ENCODE results near the gene DCDC1.

The DCDC1 gene, protein sequence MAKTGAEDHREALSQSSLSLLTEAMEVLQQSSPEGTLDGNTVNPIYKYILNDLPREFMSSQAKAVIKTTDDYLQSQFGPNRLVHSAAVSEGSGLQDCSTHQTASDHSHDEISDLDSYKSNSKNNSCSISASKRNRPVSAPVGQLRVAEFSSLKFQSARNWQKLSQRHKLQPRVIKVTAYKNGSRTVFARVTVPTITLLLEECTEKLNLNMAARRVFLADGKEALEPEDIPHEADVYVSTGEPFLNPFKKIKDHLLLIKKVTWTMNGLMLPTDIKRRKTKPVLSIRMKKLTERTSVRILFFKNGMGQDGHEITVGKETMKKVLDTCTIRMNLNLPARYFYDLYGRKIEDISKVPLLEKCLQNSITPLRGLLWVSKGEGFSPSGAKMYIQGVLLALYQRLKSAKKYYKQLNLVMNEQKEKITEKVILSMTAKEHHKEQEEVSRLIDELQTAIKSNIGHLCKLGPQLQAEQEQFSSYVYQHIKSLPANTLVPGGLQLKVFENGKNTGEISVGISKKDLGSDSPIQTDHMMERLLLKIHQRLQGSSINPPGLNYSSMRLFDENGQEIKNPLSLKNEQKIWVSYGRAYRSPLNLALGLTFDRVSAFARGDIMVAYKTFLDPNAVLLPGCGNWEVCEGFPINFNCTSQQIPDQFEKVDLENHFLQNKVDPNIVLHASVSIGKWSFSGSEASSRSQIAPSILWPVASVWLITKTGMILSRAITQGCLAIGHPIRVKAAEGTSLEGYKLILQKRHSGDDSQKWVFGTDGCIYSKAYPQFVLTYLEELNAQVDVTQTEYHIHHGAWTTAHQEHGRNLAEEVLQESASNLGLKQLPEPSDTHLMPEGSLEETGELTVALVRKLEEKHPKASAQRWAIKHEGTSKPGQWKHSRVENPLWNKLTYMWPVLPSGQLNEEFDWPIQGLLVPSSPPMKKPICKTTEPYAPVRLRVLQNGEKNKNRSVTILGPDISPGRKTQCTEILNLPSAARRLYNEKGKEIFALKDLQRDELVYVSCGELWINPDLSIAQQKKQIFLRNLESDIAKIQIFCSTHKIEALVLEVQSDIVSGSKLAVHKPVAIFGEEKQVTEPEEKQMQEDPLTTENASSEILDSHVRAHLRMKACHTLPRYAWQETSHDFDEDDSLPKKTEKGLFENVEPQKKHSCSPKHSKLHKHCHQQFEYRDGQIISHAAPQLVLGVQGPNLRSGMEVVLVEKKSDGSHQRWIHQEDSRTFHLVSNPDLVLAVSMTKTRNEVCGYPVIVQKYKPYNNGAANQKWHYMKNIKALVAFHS (N-terminal part only)

DNA sequence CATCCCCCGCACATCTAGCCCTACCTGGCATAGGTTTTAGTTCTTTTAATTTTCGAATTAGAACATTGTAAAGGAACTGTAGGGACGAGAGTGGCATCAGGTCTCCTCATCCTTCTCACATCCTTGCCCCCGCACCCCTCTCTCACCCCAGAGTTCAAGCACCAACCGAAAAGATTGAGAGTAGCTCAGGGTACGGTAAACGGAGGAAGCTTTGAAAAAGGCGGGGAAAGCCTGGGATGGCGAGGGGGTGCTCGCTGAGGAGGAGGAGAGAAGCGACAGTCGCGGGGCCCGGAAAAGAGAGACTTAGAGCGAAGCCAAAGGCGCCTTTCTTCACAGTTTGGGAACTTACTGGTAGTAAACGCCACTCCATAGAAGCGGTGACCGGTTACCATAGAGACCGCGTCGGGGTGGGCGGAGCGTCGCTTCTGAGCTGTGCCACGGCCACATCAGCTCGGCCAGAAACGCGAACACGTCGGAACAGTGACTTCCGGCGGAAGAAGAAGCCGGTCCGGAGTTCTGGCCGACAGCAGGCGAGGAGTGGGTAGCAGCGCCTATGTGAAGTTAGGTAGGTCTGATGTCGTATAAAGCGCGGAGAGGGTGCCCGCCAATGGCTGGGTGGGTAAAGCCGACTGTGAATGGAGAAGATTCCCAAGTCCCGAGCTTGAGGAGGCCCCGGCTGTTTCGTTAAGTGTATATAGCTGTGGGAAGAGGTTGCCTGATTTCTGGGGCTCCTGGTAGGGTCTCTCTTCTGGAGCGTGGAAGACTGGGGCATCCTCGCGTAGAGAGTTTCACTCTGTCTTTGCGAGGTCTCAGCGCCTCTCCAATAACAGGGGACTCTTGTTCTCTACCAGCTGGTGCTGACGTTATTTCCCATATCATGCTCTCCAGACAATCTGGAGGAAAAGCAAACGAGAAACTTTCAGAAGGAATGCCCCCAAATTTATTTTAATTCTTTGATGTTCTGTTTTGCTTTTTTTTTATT lies at the start of gene DCDC1, which contains the start of gene DNAJC24:
Gene DCDC1 (minus strand): TSS at position 392 of the 982 bp plus-strand sequence. CDS start 41,459 bp downstream, outside the sequence.
Gene DNAJC24 (plus strand): TSS at position 513 of the 982 bp plus-strand sequence. CDS start 889 bp downstream, outside the sequence.
- H3K4me3 ChIP-seq (ENCODE audit: low read length), result peak within 1 kb of the TSS; percentile 96
- H3K27ac ChIP-seq (ENCODE audit: low read length), result no peak within 1 kb of the TSS
- H3K36me3 ChIP-seq (ENCODE audit: insufficient read depth, low read depth, low read length), result no peaks in the 10 kb centered on the region
- no peaks in the 10 kb centered on the region for H3K4me1 ChIP-seq (ENCODE audit: insufficient read depth, low read length)
- H3K27me3 ChIP-seq (ENCODE audit: insufficient read depth, low read length), result no peaks in the 10 kb centered on the region
- peak within 1 kb of the TSS; percentile 91 for H3K9ac ChIP-seq (ENCODE audit: low read depth, low read length)
- no peaks in the 10 kb centered on the region for H3K9me3 ChIP-seq (ENCODE audit: insufficient read depth, low read depth, low read length)

- Histone ChIP-seq H3K36me3 (ENCODE audit: insufficient read depth, low read depth, low read length) (no peaks in the 10 kb centered on the region), H3K27ac (ENCODE audit: low read length) (no peak overlapping the region), H3K27me3 (ENCODE audit: insufficient read depth, low read length) (no peaks in the 10 kb centered on the region), H3K4me1 (ENCODE audit: insufficient read depth, low read length) (peaks cover 64% of the 10 kb centered on the region), H3K4me3 (ENCODE audit: low read length) (no peak overlapping the region), H3K9ac (ENCODE audit: low read depth, low read length) (no peak overlapping the region), H3K9me3 (ENCODE audit: insufficient read depth, low read depth, low read length) (no peaks in the 10 kb centered on the region)
Measured at GRCh38 chr11:31419138-31419537, 49.6 kb upstream of the DCDC1 start.

DNA sequence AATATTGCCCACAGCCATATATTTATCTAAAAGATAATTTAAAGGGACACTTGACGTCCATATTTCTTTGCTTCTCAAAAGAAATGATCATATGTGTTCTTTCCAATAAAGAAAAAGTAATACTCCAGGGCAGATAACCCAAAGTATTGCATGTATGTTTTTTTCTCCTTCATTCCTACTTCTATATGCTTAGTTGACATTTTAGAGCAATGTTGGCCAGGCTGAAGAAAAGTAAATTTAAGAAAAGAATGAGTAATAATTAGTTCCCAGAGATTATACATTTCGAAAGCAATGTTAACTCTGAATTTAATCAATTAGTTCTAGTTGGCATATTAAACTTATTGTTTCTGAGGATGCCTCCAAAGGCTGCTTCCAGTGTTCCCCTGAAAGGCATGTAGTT lies 48.3 kb upstream of the DCDC1 start:
- Histone ChIP-seq H3K9ac (ENCODE audit: low read depth, low read length) (no peak overlapping the region), H3K9me3 (ENCODE audit: insufficient read depth, low read depth, low read length) (no peaks in the 10 kb centered on the region), H3K4me3 (ENCODE audit: low read length) (peak overlapping the region; percentile 15; the same call in 1 of the 2 replicates), H3K36me3 (ENCODE audit: insufficient read depth, low read depth, low read length) (no peaks in the 10 kb centered on the region), H3K27me3 (ENCODE audit: insufficient read depth, low read length) (no peaks in the 10 kb centered on the region), H3K4me1 (ENCODE audit: insufficient read depth, low read length) (peaks cover 64% of the 10 kb centered on the region), H3K27ac (ENCODE audit: low read length) (no peak overlapping the region)

DNA sequence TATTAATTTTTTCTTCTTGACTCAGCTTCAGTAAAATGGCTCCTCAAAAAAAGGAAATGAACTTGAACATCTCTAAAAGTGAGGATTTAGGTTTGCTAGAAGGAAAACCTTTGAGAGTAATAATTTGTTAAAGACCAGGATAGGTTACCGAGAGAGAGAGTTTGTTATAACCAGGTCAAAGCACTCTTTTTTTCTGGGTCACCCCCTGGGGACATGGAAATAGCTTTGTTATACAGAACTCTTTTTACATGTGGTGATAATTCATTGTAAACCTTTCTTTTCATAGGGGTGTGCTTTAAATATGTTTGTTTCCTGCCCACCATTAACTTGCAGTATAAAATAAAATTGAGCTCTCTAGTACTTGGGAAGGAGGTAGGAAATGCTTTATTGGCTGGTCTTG lies 47.8 kb upstream of the DCDC1 start:
- Histone ChIP-seq H3K4me3 (ENCODE audit: low read length) (peak overlapping the region; percentile 15; the same call in 1 of the 2 replicates), H3K9me3 (ENCODE audit: insufficient read depth, low read depth, low read length) (no peaks in the 10 kb centered on the region), H3K4me1 (ENCODE audit: insufficient read depth, low read length) (peaks cover 61% of the 10 kb centered on the region), H3K9ac (ENCODE audit: low read depth, low read length) (no peak overlapping the region), H3K36me3 (ENCODE audit: insufficient read depth, low read depth, low read length) (no peaks in the 10 kb centered on the region), H3K27ac (ENCODE audit: low read length) (no peak overlapping the region), H3K27me3 (ENCODE audit: insufficient read depth, low read length) (no peaks in the 10 kb centered on the region)

GRCh38 chr11:31415435-31415834 lies 45.9 kb upstream of the DCDC1 start:
- Histone ChIP-seq H3K27ac (ENCODE audit: low read length) (no peak overlapping the region), H3K27me3 (ENCODE audit: insufficient read depth, low read length) (no peaks in the 10 kb centered on the region), H3K4me3 (ENCODE audit: low read length) (no peak overlapping the region), H3K36me3 (ENCODE audit: insufficient read depth, low read depth, low read length) (no peaks in the 10 kb centered on the region), H3K9me3 (ENCODE audit: insufficient read depth, low read depth, low read length) (0 out of 2 replicates have a peak, but pooled peaks cover 3% of the 10 kb centered on the region), H3K4me1 (ENCODE audit: insufficient read depth, low read length) (peaks cover 42% of the 10 kb centered on the region), H3K9ac (ENCODE audit: low read depth, low read length) (no peak overlapping the region)

DNA sequence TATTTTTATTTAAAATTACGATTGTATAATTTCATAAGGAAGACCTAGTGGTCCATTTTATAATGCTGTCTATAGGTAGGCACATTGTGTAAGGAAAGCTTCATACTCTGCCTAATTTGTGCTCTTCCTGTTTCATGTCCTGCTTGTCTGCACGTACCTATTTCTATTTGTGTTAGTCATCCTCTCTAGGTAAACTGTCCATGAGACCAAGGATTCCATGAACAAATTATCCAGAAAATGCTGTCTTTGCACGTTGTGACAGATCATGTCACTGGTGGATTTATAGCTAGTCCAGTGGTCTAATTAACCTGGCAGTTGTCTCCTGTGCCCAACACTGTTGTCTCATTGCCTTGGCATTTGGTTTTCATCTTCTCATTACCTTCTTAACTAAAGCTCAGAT lies 44.8 kb upstream of the DCDC1 start:
- Histone ChIP-seq H3K9ac (ENCODE audit: low read depth, low read length) (no peak overlapping the region), H3K9me3 (ENCODE audit: insufficient read depth, low read depth, low read length) (0 out of 2 replicates have a peak, but pooled peaks cover 3% of the 10 kb centered on the region), H3K36me3 (ENCODE audit: insufficient read depth, low read depth, low read length) (no peaks in the 10 kb centered on the region), H3K27me3 (ENCODE audit: insufficient read depth, low read length) (no peaks in the 10 kb centered on the region), H3K27ac (ENCODE audit: low read length) (no peak overlapping the region), H3K4me3 (ENCODE audit: low read length) (no peak overlapping the region), H3K4me1 (ENCODE audit: insufficient read depth, low read length) (peaks cover 31% of the 10 kb centered on the region)

GRCh38 chr11:31412946-31413345 lies 43.4 kb upstream of the DCDC1 start:
- no peaks in the 10 kb centered on the region for H3K27me3 ChIP-seq (ENCODE audit: insufficient read depth, low read length)
- H3K27ac ChIP-seq (ENCODE audit: low read length), result no peak overlapping the region
- no peak overlapping the region for H3K9ac ChIP-seq (ENCODE audit: low read depth, low read length)
- 0 out of 2 replicates have a peak, but pooled peaks cover 3% of the 10 kb centered on the region for H3K9me3 ChIP-seq (ENCODE audit: insufficient read depth, low read depth, low read length)
- H3K4me3 ChIP-seq (ENCODE audit: low read length), result no peak overlapping the region
- no peaks in the 10 kb centered on the region for H3K36me3 ChIP-seq (ENCODE audit: insufficient read depth, low read depth, low read length)
- H3K4me1 ChIP-seq (ENCODE audit: insufficient read depth, low read length), result peaks cover 19% of the 10 kb centered on the region; the same call in 1 of the 2 replicates

- Histone ChIP-seq H3K9me3 (ENCODE audit: insufficient read depth, low read depth, low read length) (0 out of 2 replicates have a peak, but pooled peaks cover 3% of the 10 kb centered on the region), H3K4me3 (ENCODE audit: low read length) (no peak overlapping the region), H3K27me3 (ENCODE audit: insufficient read depth, low read length) (no peaks in the 10 kb centered on the region), H3K36me3 (ENCODE audit: insufficient read depth, low read depth, low read length) (no peaks in the 10 kb centered on the region), H3K9ac (ENCODE audit: low read depth, low read length) (no peak overlapping the region), H3K27ac (ENCODE audit: low read length) (no peak overlapping the region), H3K4me1 (ENCODE audit: insufficient read depth, low read length) (0 out of 2 replicates have a peak, but pooled peaks cover 3% of the 10 kb centered on the region)
Measured at GRCh38 chr11:31408201-31408600, 38.7 kb upstream of the DCDC1 start.

DNA sequence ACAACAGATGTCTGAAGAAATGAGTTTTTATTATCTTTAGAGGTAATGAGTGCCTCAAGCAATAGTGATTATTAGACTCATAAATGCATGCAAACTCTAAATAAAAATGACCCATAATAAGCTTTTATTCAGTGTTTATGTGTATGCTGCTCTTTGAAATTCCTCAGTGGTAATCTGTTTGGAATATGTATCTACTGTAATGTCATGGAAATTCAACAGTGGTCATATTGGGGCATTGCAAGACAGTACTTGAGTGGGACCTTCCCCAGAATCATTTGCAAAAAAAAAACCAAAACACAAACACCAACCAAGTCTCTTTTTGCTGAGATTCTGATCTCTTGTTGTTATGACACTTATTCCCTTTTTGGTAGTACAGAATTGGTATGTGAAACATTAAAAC lies 35.1 kb upstream of the DCDC1 start:
- Histone ChIP-seq H3K9me3 (ENCODE audit: insufficient read depth, low read depth, low read length) (no peaks in the 10 kb centered on the region), H3K9ac (ENCODE audit: low read depth, low read length) (no peak overlapping the region), H3K36me3 (ENCODE audit: insufficient read depth, low read depth, low read length) (0 out of 2 replicates have a peak, but pooled peaks cover 6% of the 10 kb centered on the region), H3K27me3 (ENCODE audit: insufficient read depth, low read length) (no peaks in the 10 kb centered on the region), H3K4me3 (ENCODE audit: low read length) (no peak overlapping the region), H3K4me1 (ENCODE audit: insufficient read depth, low read length) (0 out of 2 replicates have a peak, but pooled peaks cover 3% of the 10 kb centered on the region), H3K27ac (ENCODE audit: low read length) (no peak overlapping the region)

GRCh38 chr11:31397239-31397834 lies 27.8 kb upstream of the DCDC1 start:
- H3K27me3 ChIP-seq (ENCODE audit: insufficient read depth, low read length), result no peaks in the 10 kb centered on the region
- no peak overlapping the region for H3K4me3 ChIP-seq (ENCODE audit: low read length)
- no peak overlapping the region for H3K27ac ChIP-seq (ENCODE audit: low read length)
- no peaks in the 10 kb centered on the region for H3K4me1 ChIP-seq (ENCODE audit: insufficient read depth, low read length)
- H3K9me3 ChIP-seq (ENCODE audit: insufficient read depth, low read depth, low read length), result no peaks in the 10 kb centered on the region
- 0 out of 2 replicates have a peak, but pooled peaks cover 6% of the 10 kb centered on the region for H3K36me3 ChIP-seq (ENCODE audit: insufficient read depth, low read depth, low read length)
- H3K9ac ChIP-seq (ENCODE audit: low read depth, low read length), result no peak overlapping the region

Measured in iPS-20b (cell line).